Adrenal gland (tissue), 12 donors: Measurements from ENCODE around the gene RBM33. TPM values are rescaled to one million over a fixed set of nuclear protein-coding genes. Genes with fewer than 3 reads are reported as not detected.

Source experiments
- DNase-seq, 7 donors: peaks; one replicate each; pipeline ENCODE4 v3.0.0-alpha.2; 2019 to 2020
- H3K27ac ChIP-seq, 5 donors: fragments of 200-600 bp; sonication (generic) in 4 of 5; 1 replicate in 3 of 5; 2 replicates in 2 of 5; pipeline versions ENCODE4 v1.5.1 to v1.8.0; 2016 to 2020; ENCODE audit warnings: mild to moderate bottlenecking in 1 of 5
- H3K27me3 ChIP-seq: fragments of 200-600 bp; 2 replicates; pipeline ENCODE4 v1.8.0; 2021
- H3K36me3 ChIP-seq, 2 donors: fragments of 200-600 bp; replicated peaks in 1 of 2; 1 replicate in 1 of 2; 2 replicates in 1 of 2; pipeline versions ENCODE4 v1.5.1 to v1.8.0; 2018 to 2022
- H3K4me1 ChIP-seq, 2 donors: fragments of 200-600 bp; replicated peaks in 1 of 2; 1 replicate in 1 of 2; 2 replicates in 1 of 2; pipeline versions ENCODE4 v1.5.1 to v1.8.0; 2018 to 2021
- H3K4me3 ChIP-seq, 4 donors: fragments of 200-600 bp; sonication (generic) in 3 of 4; one replicate each; pipeline ENCODE4 v1.5.1; 2016 to 2018
- H3K9me3 ChIP-seq, 3 donors: fragments of 200-600 bp; sonication (generic) in 1 of 3; replicated peaks in 1 of 3; 1 replicate in 2 of 3; 2 replicates in 1 of 3; pipeline versions ENCODE4 v1.5.1 to v1.8.0; 2016 to 2021
- POLR2A ChIP-seq, 2 donors: fragments of 450-650 bp; IDR thresholded peaks; one replicate each; pipeline ENCODE4 v1.6.1; 2017; ENCODE audit warnings: antibody characterized with exemption in 2 of 2, mild to moderate bottlenecking in 2 of 2, moderate library complexity in 1 of 2
- WGBS, 4 donors: extraction: QIAGEN DNeasy Blood & Tissue Kit in 2 of 4; methylation state at CpG; one replicate each; pipeline versions ENCODE4 v1.1.5 to v1.1.7; 2013 to 2017; 5-methylcytosine and 5-hydroxymethylcytosine counted together
- intact Hi-C, 2 donors: fragments of 100-400 bp; cut with DNase I; formaldehyde crosslinking; loops; one replicate each; pipeline versions ENCODE4 v1.14.1 to v1.15.0; 2022 to 2023
- polyA plus RNA-seq, 3 donors: library from polyadenylated mRNA; stranded (reverse); fragments of 200-250 nt in 2 of 3; fragments of 350-450 nt in 1 of 3; fragmentation: Illumina TruSeq in 1 of 3; extraction: RNeasy Lipid Tissue Mini Kit (QIAGEN cat#74804) in 1 of 3; gene quantifications; one replicate each; pipeline ENCODE4 v1.2.3, GENCODE V29; 2013 to 2014
- total RNA-seq, 9 donors: library from RNA; depleted of rRNA in 4 of 9; stranded (reverse); fragments of >200 nt in 4 of 9; fragments of 120-200 nt in 1 of 9; fragmentation: NEBNext Ultra II Directional in 1 of 9; extraction: Animal tissue kit (Norgen Biotek cat#: 25700) in 1 of 9; gene quantifications; one replicate each; pipeline versions ENCODE4 v1.1.0 to v1.2.4, GENCODE V29; 2013 to 2023
- TF ChIP-seq, protein P1 (sequence below), 6 experiments: fragments of 450-650 bp in 4 of 6; fragments of 200-600 bp in 2 of 6; sonication (generic) in 1 of 6; IDR thresholded peaks; 1 replicate in 5 of 6; 2 replicates in 1 of 6; pipeline versions ENCODE4 v1.5.1 to v1.8.0; 2016 to 2021; ENCODE audit warnings: antibody characterized with exemption in 6 of 6, mild to moderate bottlenecking in 2 of 6, moderate library complexity in 1 of 6
- donor health status: healthy with polysubstance abuse.
- donor health status: Bipolar disorder and iron deficiency.
- donor health status: DM: yes; HTN: yes; CAD: no.
- donor health status: DM: no; HTN: no; CAD: no.
- donor health status: DM: no; HTN: no; CAD: no.
- donor health status: DM: yes; HTN: yes; CAD: no.

The RBM33 gene
- total and polyA plus RNA-seq, 12 donors: 10.3 to 57.1 (median 36.9) TPM

DNA sequence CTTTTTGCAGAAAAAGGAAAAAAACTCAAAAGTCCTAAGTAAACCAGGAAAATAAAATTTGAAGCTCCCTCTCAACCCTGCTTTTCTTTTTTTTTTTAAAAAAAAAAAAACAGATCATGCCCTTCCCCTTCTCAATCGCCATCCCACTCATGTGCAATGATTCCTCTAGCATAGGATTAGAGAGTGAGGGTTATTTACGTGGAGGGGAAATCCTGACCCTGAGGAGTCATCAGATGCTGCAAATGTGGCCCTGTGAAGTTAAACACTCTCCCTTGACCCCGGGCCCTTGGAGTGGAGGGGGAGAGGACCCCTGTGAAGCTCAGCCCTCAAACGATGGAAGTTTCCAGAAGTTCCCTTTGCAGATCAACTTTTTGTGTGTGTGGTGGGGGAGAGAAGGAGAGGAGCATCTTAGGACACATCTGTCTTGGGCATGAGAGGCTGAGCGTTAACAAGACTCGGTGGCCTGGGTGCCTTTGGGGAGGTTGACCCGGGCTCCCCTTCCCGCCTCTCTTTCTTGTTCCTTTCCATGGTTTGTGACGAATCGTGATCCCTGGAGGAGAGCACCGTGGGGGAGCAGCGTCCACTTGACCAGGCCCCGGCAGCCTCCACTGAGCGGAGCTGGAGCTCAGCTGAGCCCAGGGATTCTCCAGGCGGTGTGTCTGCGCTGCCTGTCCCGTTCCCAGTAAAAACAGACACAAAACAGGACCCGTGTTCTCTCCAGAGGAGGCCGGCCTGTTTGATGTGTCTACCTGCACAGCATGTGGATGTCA, 169.3 kb downstream of the RBM33 start:
- intact Hi-C loops: loop anchor here in 1 of 2 donors (5.0 kb wide), 2 partner anchors 654 to 734 kb away; no protein-coding TSS in a partner anchor
- TF ChIP-seq POLR2A (IDR thresholded peaks at IDR 0.05): no peak
- TF ChIP-seq, protein P1, sequence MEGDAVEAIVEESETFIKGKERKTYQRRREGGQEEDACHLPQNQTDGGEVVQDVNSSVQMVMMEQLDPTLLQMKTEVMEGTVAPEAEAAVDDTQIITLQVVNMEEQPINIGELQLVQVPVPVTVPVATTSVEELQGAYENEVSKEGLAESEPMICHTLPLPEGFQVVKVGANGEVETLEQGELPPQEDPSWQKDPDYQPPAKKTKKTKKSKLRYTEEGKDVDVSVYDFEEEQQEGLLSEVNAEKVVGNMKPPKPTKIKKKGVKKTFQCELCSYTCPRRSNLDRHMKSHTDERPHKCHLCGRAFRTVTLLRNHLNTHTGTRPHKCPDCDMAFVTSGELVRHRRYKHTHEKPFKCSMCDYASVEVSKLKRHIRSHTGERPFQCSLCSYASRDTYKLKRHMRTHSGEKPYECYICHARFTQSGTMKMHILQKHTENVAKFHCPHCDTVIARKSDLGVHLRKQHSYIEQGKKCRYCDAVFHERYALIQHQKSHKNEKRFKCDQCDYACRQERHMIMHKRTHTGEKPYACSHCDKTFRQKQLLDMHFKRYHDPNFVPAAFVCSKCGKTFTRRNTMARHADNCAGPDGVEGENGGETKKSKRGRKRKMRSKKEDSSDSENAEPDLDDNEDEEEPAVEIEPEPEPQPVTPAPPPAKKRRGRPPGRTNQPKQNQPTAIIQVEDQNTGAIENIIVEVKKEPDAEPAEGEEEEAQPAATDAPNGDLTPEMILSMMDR (IDR thresholded peaks at IDR 0.05): no peak
- H3K27ac ChIP-seq: no peak overlapping the region
- no peaks in the 10 kb centered on the region for H3K36me3 ChIP-seq
- H3K4me1 ChIP-seq: peaks cover 6 to 19% of the 10 kb centered on the region in 2 donors
- H3K27me3 ChIP-seq: peaks cover 35% of the 10 kb centered on the region
- no peak for DNase-seq
- WGBS, 4 donors: 38 to 47% (median 45%) methylated on average over 18 to 19 of the region's 19 CpGs
- H3K9me3 ChIP-seq: no peaks in the 10 kb centered on the region
- H3K4me3 ChIP-seq: no peak overlapping the region

DNA sequence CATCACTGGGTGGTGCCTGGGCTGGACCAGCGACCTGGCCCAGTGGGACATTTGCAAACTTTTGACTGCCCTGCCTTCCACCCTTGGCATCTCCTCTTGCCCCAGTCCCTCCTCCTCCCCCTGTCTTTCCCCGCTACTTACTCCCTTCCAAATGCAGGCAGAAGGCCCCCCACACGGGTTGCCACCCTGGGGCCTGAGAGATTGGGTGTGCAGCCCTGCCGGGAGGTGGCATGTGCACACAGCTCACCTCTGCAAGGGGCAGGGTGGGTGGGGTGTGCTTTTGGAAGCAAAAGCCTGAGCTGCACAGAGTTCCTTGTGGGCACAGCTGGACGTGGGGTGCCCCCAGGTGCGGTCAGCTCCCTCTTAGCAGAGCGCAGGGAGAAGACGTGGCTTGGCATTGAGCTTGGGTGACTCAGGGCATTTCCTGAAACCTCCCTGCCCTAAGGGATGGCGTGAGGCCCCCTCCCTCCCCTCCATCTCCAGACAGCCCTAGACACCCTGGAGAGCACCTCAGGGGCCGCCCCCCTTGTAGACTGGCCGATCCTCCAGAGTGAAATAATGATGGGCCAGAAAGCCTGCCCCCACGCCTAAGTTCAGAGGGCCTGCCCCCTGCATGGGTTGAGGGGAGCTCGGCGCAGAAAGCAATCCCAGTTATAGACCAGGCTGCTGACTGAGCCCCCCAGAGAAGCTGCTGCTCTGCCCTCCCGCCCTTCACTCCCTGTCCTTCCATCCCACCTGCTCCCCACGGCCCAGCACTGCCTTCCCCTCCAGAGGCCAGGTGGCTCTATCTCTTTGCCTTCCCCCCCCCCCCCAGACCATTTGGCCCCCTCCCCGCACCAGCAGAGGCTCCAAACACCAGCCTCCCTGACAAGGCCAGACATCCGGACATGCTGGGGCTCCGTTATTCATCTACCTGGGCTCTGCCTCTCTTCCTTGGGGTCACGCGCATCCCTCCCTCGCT, 170.1 kb downstream of the RBM33 start:
- no peak overlapping the region for H3K27ac ChIP-seq
- intact Hi-C loops: loop anchor here in 1 of 2 donors (5.0 kb wide), 2 partner anchors 653 to 733 kb away; no protein-coding TSS in a partner anchor
- WGBS, 4 donors: 35 to 54% (median 45%) methylated on average over 13 to 22 of the region's 22 CpGs
- TF ChIP-seq, protein P1 (IDR thresholded peaks at IDR 0.05): no peak
- no peak for TF ChIP-seq POLR2A (IDR thresholded peaks at IDR 0.05)
- H3K4me3 ChIP-seq: no peak overlapping the region
- H3K4me1 ChIP-seq: peaks cover 7 to 11% of the 10 kb centered on the region in 2 donors
- no peaks in the 10 kb centered on the region for H3K36me3 ChIP-seq
- peaks cover 30% of the 10 kb centered on the region for H3K27me3 ChIP-seq
- no peaks in the 10 kb centered on the region for H3K9me3 ChIP-seq
- DNase-seq: no peak

DNA sequence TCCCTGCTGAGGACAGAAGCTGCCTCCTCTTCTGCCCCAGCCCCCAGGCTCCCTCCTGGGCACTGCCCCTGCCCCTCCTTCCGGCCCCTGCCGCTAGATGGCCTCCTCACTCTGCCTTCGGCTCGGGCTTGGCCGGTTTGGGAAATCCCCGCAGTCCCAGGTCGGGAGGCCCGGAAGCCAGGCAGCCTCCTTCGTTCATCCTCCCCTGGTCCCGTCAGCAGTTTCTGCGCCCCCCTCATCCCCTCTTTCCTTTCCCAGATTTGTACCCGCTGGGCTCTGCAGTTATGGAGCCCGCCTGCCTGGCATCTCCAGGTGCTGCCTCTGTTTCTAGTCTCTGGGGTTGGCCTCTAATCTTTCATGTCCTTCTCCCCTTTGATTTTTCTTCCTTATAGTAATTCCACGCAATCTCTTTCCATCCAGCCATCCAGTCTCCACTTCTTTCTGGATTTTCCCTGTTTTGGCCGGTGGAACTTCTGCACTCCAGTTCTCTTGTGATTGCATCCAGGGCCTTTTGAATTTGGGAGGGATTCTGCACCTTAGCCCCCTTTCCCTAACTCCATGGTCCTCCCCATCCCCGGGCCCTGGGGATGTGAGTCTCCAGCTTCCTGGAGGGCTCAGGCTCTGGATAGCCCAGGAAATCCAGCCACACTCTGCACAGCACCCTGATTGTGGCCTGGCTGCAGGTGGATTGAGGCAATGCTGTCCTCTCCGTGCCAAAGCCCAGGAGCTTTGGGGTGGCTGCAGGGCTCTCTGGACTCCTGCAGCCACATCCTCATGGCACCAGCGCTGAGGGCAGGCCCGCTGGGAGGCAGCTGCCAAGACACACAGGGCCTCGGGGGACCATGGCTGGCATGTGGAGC, 171.1 kb downstream of the RBM33 start:
- H3K36me3 ChIP-seq: no peaks in the 10 kb centered on the region
- no peak overlapping the region for H3K4me3 ChIP-seq
- 33 to 39% (median 36%) methylated on average over 15 to 20 of the region's 20 CpGs for WGBS, 4 donors
- H3K4me1 ChIP-seq: peaks cover 5 to 7% of the 10 kb centered on the region in 2 donors
- H3K27me3 ChIP-seq: peaks cover 21% of the 10 kb centered on the region
- H3K9me3 ChIP-seq: no peaks in the 10 kb centered on the region
- DNase-seq: peak; percentile 74 to 87 (median 83)
- intact Hi-C loops: no loop called here
- no peak overlapping the region for H3K27ac ChIP-seq
- TF ChIP-seq, protein P1 (IDR thresholded peaks at IDR 0.05): peak; percentile 59 to 84 (median 65)
- TF ChIP-seq POLR2A (IDR thresholded peaks at IDR 0.05): no peak
